Measurements from ENCODE around the gene TMEM145.
"Not testable (repeated sequence)": the region's sequence is repeated elsewhere in the genome, so short reads cannot be mapped to it uniquely, and the experiment has no call there.

The TMEM145 gene

DNA sequence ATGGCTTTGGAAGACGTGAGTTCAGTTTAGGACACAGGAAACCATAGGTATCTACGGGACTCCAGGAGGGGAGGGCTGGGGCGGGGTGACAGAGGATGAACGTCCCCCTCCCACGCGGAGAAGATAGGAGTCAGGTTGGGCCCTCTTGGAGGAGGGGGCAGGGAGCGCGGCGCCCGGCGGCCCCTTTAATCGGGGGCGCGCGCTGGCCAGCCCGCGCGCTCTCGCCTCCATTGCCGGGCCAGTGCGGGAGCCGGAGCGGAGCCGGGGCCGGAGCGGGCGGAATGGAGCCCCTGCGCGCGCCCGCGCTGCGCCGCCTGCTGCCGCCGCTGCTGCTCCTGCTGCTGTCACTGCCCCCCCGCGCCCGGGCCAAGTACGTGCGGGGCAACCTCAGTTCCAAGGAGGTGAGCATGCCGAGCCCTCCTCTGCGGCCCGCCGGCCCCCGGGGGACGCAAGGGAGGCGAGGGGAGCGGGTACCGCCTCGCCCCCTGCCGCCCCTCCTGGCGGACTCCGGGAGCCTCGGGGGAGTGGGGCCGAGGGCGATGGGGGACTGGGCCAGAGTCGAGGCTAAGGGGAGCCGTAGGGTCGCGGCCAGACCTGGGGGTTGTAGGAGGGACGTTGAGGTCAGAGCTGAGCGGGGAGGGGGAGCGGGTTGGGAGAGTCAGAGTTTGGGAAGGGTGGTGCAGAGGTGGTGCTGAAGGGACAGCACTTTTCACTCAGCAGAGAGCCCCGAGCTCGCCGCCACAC, at the start of gene TMEM145:
Gene TMEM145, plus strand, starts transcription at position 214 of the 744 bp plus-strand sequence. Its CDS starts 68 bp downstream, at position 282.
- ATAC-seq = peak; percentile 64 to 67

DNA sequence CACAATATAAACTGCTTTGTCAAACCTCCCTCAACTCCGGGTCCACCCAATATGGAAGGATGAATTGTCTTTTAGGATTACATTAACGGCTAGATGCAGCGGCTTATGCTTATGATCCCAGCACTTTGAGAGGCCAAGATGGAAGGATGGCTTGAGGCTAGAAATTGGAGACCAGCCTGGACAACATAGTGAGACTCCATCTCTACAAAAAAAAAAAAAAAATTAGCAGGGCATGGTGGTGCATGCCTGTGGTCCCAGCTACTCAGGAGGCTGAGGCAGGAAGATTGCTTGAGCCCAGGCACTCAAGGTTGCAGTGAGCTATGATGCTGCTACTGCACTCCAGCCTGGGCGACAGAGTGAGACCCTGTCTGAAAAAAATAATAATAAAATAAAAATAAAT, 47.0 kb upstream of the TMEM145 start:
- ATAC-seq = not testable (repeated sequence)

DNA sequence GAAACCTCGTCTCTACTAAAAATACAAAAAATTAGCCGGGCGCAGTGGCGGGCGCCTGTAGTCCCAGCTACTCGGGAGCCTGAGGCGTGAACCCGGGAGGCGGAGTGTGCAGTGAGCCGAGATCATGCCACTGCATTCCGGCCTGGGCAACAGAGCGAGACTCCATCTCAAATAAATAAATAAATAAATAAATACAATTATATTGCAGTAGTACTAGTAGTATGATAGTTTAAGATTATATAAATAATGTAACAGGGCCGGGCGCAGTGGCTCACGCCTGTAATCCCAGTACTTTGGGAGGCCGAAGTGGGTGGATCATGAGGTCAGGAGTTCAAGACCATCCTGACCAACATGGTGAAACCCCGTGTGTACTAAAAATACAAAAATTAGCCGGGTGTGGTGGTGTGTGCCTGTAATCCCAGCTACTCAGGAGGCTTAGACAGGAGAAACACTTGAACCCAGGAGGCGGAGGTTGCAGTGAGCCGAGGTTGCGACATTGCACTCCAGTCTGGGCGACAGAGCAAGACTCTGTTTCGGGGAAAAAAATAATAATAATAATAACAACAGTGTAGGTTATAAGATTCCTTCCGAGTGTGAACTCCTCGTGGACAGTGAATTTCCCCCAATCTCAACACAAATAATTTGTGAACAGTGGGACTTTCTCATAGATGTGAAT, 46.0 kb upstream of the TMEM145 start:
- not testable (repeated sequence) for ATAC-seq

DNA sequence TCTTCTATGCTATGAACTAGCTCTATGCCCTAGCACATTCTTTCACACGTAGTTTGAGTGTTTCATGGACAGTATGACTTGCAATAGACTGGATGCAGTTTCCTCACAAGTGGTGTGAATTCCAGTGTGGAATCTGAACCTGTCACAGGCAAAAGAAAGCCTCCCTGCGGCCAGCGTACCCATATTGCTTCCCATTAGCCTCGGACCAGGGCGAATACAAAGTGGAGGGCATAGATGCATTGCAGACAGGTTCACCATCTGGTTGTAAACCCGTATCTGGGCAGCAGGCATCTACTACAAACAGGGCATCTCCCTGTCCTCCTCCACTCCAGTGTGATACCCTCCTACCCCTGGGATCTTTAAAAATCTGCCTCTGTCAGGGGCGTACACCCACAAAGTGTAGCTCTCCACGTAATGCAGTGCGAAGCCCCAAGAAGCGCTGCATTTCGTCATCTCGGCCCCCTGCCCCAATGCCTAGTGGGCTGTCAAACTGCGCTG, 45.4 kb upstream of the TMEM145 start:
- no peak for ATAC-seq

DNA sequence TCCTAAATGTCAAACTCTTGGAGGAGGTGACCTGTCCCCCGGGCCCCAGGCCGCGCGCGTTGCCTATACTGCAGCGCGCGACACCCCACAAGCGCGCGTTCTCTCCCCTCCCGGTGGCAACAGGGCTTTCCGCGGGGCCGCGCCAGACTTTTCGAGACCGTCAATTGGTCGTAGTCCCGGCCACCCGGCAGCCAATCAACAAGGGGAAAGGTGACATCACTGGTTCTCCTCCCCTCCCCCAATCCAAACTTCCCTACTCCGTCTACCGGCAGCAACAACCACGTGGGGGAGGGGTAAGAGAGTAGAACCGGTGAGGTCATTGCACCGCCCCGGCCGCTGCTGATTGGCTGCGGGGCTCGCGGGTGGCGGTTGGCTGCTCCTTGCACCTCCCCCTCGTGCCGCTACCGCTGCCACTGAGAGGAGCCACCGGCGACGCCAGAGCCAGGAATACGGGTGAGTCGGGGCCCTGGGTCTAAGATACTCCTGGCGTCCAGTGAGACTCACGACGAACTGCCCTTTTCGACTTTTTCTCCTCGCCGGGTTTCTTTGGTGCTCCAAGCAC, 44.9 kb upstream of the TMEM145 start:
- ATAC-seq = peak; percentile 61 to 64

DNA sequence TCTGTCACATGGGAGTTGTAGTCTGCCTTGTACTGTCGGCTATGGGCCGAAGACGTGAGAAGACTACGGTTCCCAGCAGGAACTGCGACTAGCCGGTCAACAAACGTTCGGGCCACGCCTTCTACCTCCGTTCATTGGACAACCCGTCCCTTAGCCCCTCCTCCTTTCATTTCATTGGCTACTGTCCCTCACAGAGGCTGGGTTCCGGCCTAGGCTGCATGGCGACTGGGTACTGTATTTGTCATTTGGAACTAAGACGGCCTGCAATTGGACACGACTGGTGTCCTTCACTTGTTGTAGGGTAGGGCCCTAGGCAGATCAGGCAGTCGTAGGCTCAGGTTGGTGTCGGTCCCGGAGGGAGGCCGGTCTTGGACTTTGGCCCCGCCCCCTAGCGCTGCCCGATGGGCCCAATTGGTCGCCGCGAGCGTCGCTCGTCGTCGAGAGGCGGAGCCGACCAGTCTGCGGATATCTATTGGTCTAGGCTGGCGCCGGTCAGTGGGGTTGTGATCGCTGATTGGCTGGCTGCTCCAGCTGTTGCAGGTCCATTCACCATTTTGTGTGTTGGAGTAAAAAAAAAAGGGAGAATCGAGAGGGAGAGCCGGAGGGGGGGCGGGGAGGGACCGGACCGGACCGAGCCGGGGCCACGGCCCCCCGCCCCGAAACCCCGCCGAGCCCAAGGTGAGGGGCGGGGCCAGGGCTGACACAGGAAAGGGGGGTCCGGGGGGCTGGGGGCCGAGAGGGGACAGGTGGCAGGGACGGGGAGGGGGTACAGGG, 44.2 kb upstream of the TMEM145 start, which contains the start of gene CIC:
Gene CIC, plus strand, starts transcription at position 549 of the 774 bp plus-strand sequence. CDS start 2,532 bp downstream, outside the sequence.
- ATAC-seq = peak; percentile 87 to 91

DNA sequence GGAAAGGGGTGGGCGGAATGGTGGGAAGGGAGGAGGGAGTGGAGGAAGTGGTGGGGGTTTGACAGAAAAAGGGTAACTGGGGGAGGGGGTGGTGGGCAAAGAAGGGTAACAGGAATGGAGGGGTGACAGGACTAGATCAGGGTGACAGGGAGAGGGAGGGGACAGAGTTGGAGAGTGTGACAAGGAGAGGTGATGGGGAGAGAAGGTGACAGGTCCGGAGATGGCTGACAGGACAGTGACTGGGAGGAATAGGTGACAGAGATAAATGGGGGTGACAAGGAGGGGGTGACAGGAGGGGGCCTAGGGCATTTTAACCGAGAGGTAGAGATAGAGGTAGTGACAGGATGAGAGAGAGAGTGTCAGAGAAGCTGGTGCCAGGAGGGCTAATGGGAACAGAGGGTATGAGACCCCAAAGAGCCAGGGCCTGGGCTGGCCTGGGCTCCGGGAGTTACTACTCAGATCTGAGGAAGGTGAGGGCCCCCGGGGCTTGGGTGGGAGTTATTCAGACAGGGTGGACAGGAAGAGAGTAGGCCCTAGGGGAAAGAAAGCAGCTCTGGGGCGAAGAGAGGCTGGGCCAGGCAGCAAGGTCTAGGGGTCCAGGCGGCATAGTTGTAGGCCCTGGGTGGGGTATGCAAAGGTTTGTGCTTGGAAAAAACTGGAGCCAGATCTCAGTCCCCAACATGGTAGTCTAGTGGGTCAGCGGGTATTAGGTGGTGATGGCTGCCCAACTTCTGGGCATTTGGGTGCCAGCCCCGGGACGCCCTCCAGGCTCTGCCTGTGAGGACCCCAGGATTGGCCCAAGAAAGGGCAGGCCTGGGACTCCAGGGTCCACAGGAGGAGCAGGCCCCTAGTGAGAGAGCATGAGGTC, 43.4 kb upstream of the TMEM145 start:
- no peak for ATAC-seq

DNA sequence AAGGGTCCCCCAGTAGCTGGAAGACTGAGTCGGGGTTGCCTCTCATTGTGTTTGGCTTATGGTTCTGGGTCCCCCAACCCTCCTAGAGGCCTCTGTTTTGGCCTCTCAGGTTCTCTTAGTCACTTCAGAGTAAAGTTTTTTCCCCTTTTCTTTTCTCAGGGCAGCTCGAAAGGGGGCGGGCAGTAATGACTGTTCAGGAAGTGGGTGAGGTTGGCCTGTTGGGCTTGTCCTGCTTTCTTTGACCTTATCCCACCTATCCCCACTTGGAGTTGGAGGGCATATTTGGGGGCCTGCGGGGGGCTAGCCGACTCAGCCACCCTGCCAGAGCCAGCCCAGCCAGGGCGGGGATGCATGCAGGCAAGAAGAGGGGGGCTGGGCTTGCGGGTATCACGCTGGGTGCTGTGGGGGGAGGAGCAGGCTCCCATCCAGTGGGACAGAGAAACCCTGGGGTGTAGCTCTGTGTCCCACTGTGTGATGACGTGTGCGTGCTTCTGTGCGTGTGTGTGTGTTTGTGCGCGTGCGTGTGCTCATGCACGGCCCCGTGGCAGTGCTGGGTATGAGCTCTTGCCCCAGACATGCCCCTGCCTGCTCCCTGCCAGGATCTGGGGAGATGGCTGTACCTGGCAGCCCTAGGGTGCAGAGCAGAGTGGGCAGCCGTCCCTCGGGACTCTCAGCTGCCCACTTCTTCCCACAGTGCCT, 42.6 kb upstream of the TMEM145 start:
- peak in 1 of 2 donors; percentile 1 for ATAC-seq

DNA sequence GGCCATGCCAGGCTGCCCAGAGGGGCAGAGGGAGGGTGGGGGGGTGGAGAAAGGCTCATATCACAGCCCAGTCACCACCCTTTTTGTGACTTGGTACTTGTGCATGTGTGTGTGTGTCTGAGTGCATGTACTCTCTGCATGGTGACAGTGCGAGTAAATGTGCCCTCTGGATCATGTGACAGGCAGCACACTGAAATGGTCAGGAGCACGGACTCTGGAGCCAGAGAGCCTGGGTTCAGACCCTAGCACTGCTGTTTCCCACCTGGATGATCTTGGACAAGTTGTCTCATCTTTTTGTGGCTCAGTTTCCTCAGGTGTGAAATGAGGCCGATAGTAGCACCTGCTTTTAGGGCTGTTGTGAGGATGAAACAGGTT, 42.1 kb upstream of the TMEM145 start:
- ATAC-seq = no peak

DNA sequence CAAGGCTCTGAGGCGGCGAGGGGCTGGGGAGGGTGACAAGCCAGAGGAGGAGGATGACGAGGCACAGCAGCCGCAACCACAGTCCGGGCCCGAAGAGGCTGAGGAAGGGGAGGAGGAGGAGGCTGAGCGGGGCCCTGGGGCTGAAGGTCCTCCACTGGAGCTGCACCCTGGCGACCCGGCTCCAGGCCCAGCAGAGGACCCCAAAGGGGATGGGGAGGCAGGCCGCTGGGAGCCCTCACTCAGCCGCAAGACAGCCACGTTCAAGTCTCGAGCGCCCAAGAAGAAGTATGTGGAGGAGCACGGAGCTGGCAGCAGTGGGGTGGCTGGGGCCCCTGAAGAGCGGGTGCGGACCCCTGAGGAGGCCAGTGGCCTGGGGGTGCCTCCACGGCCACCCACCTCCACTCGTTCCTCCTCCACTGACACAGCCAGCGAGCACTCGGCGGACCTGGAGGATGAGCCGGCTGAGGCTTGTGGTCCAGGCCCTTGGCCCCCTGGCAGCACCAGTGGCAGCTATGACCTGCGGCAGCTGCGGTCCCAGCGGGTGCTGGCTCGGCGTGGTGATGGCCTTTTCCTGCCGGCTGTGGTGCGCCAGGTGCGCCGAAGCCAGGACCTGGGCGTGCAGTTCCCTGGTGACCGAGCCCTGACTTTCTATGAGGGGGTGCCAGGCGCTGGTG, 41.1 kb upstream of the TMEM145 start:
- no peak for ATAC-seq

DNA sequence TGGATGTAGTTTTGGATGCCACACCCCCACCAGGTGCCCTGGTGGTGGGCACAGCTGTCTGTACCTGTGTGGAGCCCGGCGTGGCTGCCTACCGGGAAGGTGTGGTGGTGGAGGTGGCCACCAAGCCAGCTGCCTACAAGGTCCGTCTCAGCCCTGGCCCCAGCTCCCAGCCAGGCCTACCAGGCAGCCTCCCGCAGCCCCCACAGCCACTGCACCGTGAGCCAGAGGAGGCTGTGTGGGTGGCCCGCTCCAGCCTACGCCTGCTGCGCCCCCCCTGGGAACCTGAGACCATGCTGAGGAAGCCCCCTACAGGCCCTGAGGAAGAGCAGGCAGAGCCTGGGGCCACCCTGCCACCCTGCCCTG, 40.6 kb upstream of the TMEM145 start:
- no peak for ATAC-seq

DNA sequence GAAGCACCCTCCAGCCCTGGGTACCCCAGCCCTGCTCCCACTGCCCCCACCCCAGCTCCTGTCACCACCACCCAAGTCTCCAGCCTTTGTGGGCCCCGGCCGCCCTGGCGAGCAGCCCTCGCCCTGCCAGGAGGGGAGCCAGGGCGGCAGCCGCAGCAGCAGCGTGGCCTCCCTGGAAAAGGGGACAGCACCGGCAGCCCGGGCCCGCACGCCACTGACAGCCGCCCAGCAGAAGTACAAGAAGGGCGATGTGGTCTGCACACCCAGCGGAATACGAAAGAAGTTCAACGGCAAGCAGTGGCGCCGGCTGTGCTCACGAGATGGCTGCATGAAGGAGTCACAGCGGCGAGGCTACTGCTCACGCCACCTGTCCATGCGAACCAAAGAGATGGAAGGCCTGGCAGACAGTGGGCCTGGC, 40.1 kb upstream of the TMEM145 start:
- ATAC-seq = no peak

DNA sequence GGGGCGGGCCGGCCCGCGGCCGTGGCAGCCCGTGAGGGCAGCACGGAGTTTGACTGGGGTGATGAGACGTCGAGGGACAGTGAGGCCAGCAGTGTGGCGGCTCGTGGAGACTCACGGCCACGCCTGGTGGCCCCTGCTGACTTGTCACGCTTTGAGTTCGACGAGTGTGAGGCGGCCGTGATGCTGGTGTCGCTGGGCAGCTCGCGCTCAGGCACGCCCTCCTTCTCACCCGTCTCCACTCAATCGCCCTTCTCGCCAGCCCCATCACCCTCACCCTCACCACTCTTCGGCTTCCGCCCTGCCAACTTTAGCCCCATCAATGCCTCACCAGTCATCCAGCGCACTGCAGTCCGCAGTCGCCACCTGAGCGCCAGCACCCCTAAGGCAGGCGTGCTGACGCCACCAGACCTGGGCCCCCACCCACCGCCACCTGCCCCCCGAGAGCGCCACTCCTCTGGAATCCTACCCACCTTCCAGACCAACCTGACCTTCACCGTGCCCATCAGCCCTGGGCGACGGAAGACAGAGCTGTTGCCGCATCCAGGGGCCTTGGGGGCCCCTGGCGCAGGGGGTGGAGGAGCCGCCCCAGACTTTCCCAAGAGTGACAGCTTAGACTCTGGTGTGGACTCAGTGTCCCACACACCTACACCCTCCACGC, 39.6 kb upstream of the TMEM145 start:
- no peak for ATAC-seq

DNA sequence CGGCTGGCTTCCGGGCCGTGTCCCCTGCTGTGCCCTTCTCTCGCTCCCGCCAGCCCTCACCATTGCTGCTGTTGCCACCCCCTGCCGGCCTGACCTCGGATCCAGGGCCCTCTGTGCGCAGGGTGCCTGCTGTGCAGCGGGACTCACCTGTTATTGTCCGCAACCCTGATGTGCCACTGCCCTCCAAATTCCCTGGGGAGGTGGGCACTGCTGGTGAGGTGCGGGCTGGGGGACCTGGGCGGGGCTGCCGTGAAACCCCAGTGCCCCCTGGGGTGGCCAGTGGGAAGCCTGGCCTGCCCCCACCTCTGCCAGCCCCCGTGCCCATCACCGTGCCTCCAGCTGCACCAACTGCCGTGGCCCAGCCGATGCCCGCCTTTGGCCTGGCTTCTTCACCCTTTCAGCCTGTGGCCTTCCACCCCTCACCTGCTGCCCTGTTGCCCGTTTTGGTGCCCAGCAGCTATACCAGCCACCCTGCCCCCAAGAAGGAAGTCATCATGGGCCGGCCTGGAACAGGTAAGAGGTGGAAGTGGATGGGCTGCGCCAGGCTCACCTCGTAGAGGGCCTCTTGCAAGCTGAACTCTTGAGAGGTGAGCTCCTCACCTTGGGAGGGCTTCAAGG, 38.9 kb upstream of the TMEM145 start:
- no peak for ATAC-seq

DNA sequence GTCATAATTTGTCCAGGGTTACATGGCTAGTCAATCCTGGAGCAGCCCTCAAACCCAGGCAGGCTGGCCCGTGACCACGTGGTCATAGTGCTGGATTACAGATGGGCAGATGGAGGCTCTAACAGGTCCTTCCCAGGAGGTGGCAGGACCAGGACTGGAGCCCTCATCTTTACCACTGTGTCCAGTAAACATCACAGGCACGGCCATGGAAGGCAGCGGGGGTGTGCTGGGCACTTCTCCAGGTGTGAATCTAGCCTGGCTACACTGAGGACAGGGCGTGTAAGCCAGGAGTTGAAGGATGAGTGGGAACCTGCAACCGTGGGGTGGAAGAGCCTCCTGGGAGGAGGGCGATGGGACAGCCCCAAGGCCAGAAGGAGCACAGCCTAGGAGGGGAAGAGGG, 38.0 kb upstream of the TMEM145 start:
- no peak for ATAC-seq

DNA sequence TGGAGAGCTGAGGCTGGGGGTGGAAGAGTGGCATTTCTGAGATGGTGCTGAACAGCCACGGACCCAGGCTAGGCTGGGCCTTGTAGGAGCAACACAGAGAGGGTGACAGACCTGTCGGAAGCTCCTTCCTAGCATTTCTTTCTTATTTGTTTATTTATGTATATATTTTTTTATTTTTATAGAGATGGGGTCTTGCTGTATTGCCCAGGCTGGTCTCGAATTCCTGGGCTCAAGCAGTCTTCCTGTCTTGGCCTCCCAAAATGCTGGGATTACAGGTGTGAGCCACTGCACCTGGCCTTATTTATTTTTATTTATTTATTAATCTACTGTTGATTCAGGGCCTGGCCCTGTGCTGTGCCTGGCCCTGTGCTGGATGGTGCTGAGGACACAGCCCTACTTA, 37.6 kb upstream of the TMEM145 start:
- no peak for ATAC-seq

DNA sequence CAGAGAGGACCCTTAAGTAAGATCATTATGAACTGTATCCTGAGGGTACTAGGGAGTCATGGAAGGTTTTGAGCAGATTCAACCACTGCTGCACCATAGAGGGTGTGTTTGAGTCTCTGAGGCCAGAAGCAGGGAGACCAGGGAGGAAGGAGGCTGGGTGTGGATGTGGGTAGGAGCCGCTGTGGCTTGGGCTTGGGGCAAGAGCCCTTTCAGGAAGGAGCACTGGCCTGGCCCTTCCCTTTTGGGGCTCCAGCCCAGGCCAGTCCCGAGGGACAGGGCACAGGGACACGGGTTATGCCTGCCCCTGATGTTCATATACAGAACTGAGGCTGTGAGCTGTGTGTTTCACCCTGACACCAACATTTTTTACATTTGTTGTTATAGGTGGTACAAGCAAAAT, 36.8 kb upstream of the TMEM145 start:
- no peak for ATAC-seq

DNA sequence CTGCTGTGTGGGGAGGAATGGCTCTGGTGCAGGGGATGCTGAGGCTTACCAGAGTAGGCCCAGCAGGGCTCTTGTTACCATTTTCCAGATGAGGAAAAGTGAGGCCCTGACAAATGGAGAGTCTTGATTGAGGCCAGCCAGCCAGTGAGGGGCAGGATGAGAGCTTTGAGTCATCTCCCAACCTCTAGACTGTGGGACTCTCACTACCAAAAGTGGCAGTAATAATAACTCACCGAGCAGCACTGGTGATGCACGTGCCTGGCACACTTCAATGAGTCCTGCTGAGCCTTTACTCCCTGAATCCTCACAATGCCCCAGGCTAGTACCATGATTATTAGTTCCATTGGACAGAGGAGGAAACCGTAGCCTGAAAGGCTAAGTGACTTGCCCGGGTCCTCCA, 36.3 kb upstream of the TMEM145 start:
- peak; percentile 49 to 68 for ATAC-seq

DNA sequence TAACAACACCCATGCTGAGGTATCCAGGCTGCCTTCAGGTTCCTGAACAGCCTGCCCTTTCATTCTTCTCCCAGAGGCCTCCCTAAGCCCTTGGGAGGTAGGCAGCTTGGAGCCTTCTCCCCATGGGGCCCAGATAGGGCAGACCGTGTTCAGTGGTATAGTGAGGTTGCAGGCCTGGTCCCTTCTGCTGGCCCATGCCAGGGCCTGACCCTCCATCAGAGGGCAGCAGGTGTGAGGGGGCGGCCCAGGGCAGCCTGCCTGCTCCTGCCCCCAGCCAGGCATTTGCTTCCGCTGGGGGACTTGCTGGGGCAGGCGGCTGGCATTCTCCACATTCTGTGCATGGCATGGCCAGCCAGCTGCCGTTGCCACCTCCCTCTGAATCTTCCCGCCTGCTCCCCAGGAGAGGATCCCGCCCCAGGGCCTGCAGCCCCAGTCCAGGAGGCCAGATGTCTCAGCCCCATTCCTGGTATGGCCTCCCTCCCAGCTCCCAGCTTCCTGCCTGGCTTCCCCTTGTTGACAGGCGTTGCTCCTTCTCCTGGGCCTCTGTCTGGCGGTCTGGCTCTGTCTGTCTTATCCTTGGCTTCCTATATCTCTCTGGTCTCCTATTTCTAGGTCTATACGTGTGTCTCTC, 35.2 kb upstream of the TMEM145 start:
- no peak for ATAC-seq

All from activated CD4-positive, CD25-positive, alpha-beta regulatory T cell treated with anti-CD3 and anti-CD28 coated beads, Interleukin-2, amount 50 U/mL, for 24 hours (primary cell).